ENCODE results near the gene SLC25A24. TPM values are rescaled to one million over a fixed set of nuclear protein-coding genes. Genes with fewer than 3 reads are reported as not detected.
"Not testable (repeated sequence)": the region's sequence is repeated elsewhere in the genome, so short reads cannot be mapped to it uniquely, and the experiment has no call there.

SLC25A24 gene
- total RNA-seq, 1 donor from 2014 or later = 55.3 TPM

GRCh38 chr1:108131281-108131680 is 68.9 kb downstream of the SLC25A24 start:
- not testable (repeated sequence) for H3K27me3 Mint-ChIP-seq (ENCODE audit: unreplicated experiment); H3K4me3 Mint-ChIP-seq (ENCODE audit: unreplicated experiment); H3K27ac Mint-ChIP-seq (ENCODE audit: unreplicated experiment); DNase-seq; H3K4me1 Mint-ChIP-seq (ENCODE audit: low read depth, unreplicated experiment)
- H3K36me3 Mint-ChIP-seq (ENCODE audit: unreplicated experiment) = peaks cover 21% of the 10 kb centered on the region
- peaks cover 12% of the 10 kb centered on the region for H3K9me3 Mint-ChIP-seq (ENCODE audit: unreplicated experiment)

GRCh38 chr1:108130794-108131193 is 69.3 kb downstream of the SLC25A24 start:
- Mint-ChIP-seq H3K27me3 (ENCODE audit: unreplicated experiment) (peaks cover 5% of the 10 kb centered on the region), H3K27ac (ENCODE audit: unreplicated experiment) (no peak overlapping the region), H3K4me3 (ENCODE audit: unreplicated experiment) (no peak overlapping the region), H3K4me1 (ENCODE audit: low read depth, unreplicated experiment) (peaks cover 10% of the 10 kb centered on the region), H3K36me3 (ENCODE audit: unreplicated experiment) (peaks cover 21% of the 10 kb centered on the region), H3K9me3 (ENCODE audit: unreplicated experiment) (peaks cover 12% of the 10 kb centered on the region)
- no peak for TF ChIP-seq CTCF (IDR thresholded peaks at IDR 0.05; ENCODE audit: partially characterized antibody, unreplicated experiment)
- DNase-seq = no peak

- H3K36me3 Mint-ChIP-seq (ENCODE audit: unreplicated experiment) = peaks cover 21% of the 10 kb centered on the region
- H3K4me3 Mint-ChIP-seq (ENCODE audit: unreplicated experiment) = no peak overlapping the region
- DNase-seq = no peak
- peaks cover 12% of the 10 kb centered on the region for H3K9me3 Mint-ChIP-seq (ENCODE audit: unreplicated experiment)
- no peak for TF ChIP-seq CTCF (IDR thresholded peaks at IDR 0.05; ENCODE audit: partially characterized antibody, unreplicated experiment)
- peaks cover 5% of the 10 kb centered on the region for H3K27me3 Mint-ChIP-seq (ENCODE audit: unreplicated experiment)
- H3K27ac Mint-ChIP-seq (ENCODE audit: unreplicated experiment) = no peak overlapping the region
- peaks cover 16% of the 10 kb centered on the region for H3K4me1 Mint-ChIP-seq (ENCODE audit: low read depth, unreplicated experiment)
These were observed 70.1 kb downstream of the SLC25A24 start for GRCh38 chr1:108129999-108130398.

GRCh38 chr1:108125312-108126138 is 74.6 kb downstream of the SLC25A24 start:
- Mint-ChIP-seq H3K27me3 (ENCODE audit: unreplicated experiment) (peaks cover 3% of the 10 kb centered on the region), H3K9me3 (ENCODE audit: unreplicated experiment) (peaks cover 6% of the 10 kb centered on the region), H3K27ac (ENCODE audit: unreplicated experiment) (peak overlapping the region; percentile 14), H3K36me3 (ENCODE audit: unreplicated experiment) (peaks cover 7% of the 10 kb centered on the region), H3K4me1 (ENCODE audit: low read depth, unreplicated experiment) (peaks cover 20% of the 10 kb centered on the region), H3K4me3 (ENCODE audit: unreplicated experiment) (peak overlapping the region; percentile 47)
- peak; percentile 92 for TF ChIP-seq CTCF (IDR thresholded peaks at IDR 0.05; ENCODE audit: partially characterized antibody, unreplicated experiment)
- DNase-seq = peak; percentile 58

GRCh38 chr1:108124622-108125311 is 75.4 kb downstream of the SLC25A24 start:
- Mint-ChIP-seq H3K27me3 (ENCODE audit: unreplicated experiment) (peaks cover 6% of the 10 kb centered on the region), H3K4me3 (ENCODE audit: unreplicated experiment) (no peak overlapping the region), H3K27ac (ENCODE audit: unreplicated experiment) (peak overlapping the region; percentile 24), H3K36me3 (ENCODE audit: unreplicated experiment) (peaks cover 7% of the 10 kb centered on the region), H3K9me3 (ENCODE audit: unreplicated experiment) (peaks cover 6% of the 10 kb centered on the region), H3K4me1 (ENCODE audit: low read depth, unreplicated experiment) (peaks cover 28% of the 10 kb centered on the region)
- no peak for DNase-seq
- no peak for TF ChIP-seq CTCF (IDR thresholded peaks at IDR 0.05; ENCODE audit: partially characterized antibody, unreplicated experiment)

All from glutamatergic neuron (in vitro differentiated cells).